ENCODE measurements around the gene COL23A1. TPM values are rescaled to one million over a fixed set of nuclear protein-coding genes. Genes with fewer than 3 reads are reported as not detected.

The COL23A1 gene
- total and polyA plus RNA-seq, 2 of the 13 experiments (the other 11 are each of a cell fraction or from before 2014, with no cell fraction given) = not detected

- TF ChIP-seq IRF9 (CRISPR knock-in tag; IDR thresholded peaks at IDR 0.05; ENCODE audit: borderline replicate concordance) (peak; percentile 13; the same call in 1 of the 2 replicates), PCBP2 (optimal IDR thresholded peaks at IDR 0.05; ENCODE audit: low read depth, low read length, poor library complexity, severe bottlenecking) (no peak), ZKSCAN5 (CRISPR knock-in tag; IDR thresholded peaks at IDR 0.05) (no peak), CCAR2 (optimal IDR thresholded peaks at IDR 0.05; ENCODE audit: low read depth, low read length) (no peak), THAP11 (CRISPR knock-in tag; IDR thresholded peaks at IDR 0.05) (peak; percentile 65), HIC2 (CRISPR knock-in tag; IDR thresholded peaks at IDR 0.05; ENCODE audit: low read depth) (0 out of 2 replicates have a peak, but pooled peaks have one; percentile 24), SP5 (CRISPR knock-in tag; IDR thresholded peaks at IDR 0.05; ENCODE audit: borderline replicate concordance, low read depth) (peak; percentile 18; the same call in 1 of the 2 replicates), BCL6 (CRISPR knock-in tag; IDR thresholded peaks at IDR 0.05) (no peak; the same call in 1 of the 2 replicates), ZNF382 (CRISPR knock-in tag; IDR thresholded peaks at IDR 0.05; ENCODE audit: borderline replicate concordance) (no peak), ZBTB38 (CRISPR knock-in tag; IDR thresholded peaks at IDR 0.05) (0 out of 2 replicates have a peak, but pooled peaks have one; percentile 14), JARID2 (CRISPR knock-in tag; IDR thresholded peaks at IDR 0.05; ENCODE audit: insufficient replicate concordance) (no peak), ZNF12 (CRISPR knock-in tag; IDR thresholded peaks at IDR 0.05) (no peak), ZFP36L2 (CRISPR knock-in tag; IDR thresholded peaks at IDR 0.05) (no peak), ZNF234 (CRISPR knock-in tag; conservative IDR thresholded peaks at IDR 0.05) (0 out of 2 replicates have a peak, but pooled peaks have one; percentile 15), ZNF207 (IDR thresholded peaks at IDR 0.05; ENCODE audit: borderline replicate concordance) (no peak)
- TF ChIP-seq, protein P1, sequence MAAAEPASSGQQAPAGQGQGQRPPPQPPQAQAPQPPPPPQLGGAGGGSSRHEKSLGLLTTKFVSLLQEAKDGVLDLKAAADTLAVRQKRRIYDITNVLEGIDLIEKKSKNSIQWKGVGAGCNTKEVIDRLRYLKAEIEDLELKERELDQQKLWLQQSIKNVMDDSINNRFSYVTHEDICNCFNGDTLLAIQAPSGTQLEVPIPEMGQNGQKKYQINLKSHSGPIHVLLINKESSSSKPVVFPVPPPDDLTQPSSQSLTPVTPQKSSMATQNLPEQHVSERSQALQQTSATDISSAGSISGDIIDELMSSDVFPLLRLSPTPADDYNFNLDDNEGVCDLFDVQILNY (CRISPR knock-in tag; conservative IDR thresholded peaks at IDR 0.05) = peak; percentile 13; the same call in 1 of the 2 replicates
Observed at GRCh38 chr5:178626484-178627258, 36.5 kb upstream of the COL23A1 start, which contains the start of gene CLK4 (continued).
